Measurements from ENCODE around the gene HNRNPLL.
A peak's percentile ranks its signal among the peaks of the same experiment; 100 is the strongest.

The HNRNPLL gene

GRCh38 chr2:38596229-38596628 lies 6.5 kb downstream of the HNRNPLL start:
- Histone ChIP-seq H3K4me3 (ENCODE audit: low read length) (no peak overlapping the region), H3K4me1 (ENCODE audit: control insufficient read depth, insufficient read depth, low read length) (peaks cover 3% of the 10 kb centered on the region; the same call in 1 of the 2 replicates), H3K27me3 (ENCODE audit: control insufficient read depth, insufficient read depth, low read length) (no peaks in the 10 kb centered on the region), H3K36me3 (ENCODE audit: control insufficient read depth, insufficient read depth, low read length) (no peaks in the 10 kb centered on the region), H3K27ac (ENCODE audit: low read length) (no peak overlapping the region), H3K9me3 (ENCODE audit: control insufficient read depth, insufficient read depth, low read length) (no peaks in the 10 kb centered on the region)
- no CpG with 5 or more reads among the region's 6 CpGs for WGBS (ENCODE audit: insufficient coverage, insufficient read length)
- no peak for DNase-seq (ENCODE audit: low read depth, low spot score)

- H3K27me3 ChIP-seq (ENCODE audit: control insufficient read depth, insufficient read depth, low read length), result no peaks in the 10 kb centered on the region
- H3K27ac ChIP-seq (ENCODE audit: low read length), result no peak overlapping the region
- DNase-seq (ENCODE audit: low read depth, low spot score), result no peak
- H3K4me3 ChIP-seq (ENCODE audit: low read length), result no peak overlapping the region
- H3K36me3 ChIP-seq (ENCODE audit: control insufficient read depth, insufficient read depth, low read length), result no peaks in the 10 kb centered on the region
- H3K4me1 ChIP-seq (ENCODE audit: control insufficient read depth, insufficient read depth, low read length), result no peaks in the 10 kb centered on the region
- no CpG with 5 or more reads among the region's 2 CpGs for WGBS (ENCODE audit: insufficient coverage, insufficient read length)
- H3K9me3 ChIP-seq (ENCODE audit: control insufficient read depth, insufficient read depth, low read length), result no peaks in the 10 kb centered on the region
Measured at GRCh38 chr2:38592951-38593350, 9.8 kb downstream of the HNRNPLL start.

- Histone ChIP-seq H3K27me3 (ENCODE audit: control insufficient read depth, insufficient read depth, low read length) (no peaks in the 10 kb centered on the region), H3K4me1 (ENCODE audit: control insufficient read depth, insufficient read depth, low read length) (no peaks in the 10 kb centered on the region), H3K27ac (ENCODE audit: low read length) (no peak overlapping the region), H3K4me3 (ENCODE audit: low read length) (no peak overlapping the region), H3K9me3 (ENCODE audit: control insufficient read depth, insufficient read depth, low read length) (no peaks in the 10 kb centered on the region), H3K36me3 (ENCODE audit: control insufficient read depth, insufficient read depth, low read length) (no peaks in the 10 kb centered on the region)
- no CpG with 5 or more reads among the region's 2 CpGs for WGBS (ENCODE audit: insufficient coverage, insufficient read length)
- no peak for DNase-seq (ENCODE audit: low read depth, low spot score)
Measured at GRCh38 chr2:38591152-38591551, 11.6 kb downstream of the HNRNPLL start.

- WGBS (ENCODE audit: insufficient coverage, insufficient read length), result no CpG with 5 or more reads among the region's 3 CpGs
- Histone ChIP-seq H3K27ac (ENCODE audit: low read length) (no peak overlapping the region), H3K9me3 (ENCODE audit: control insufficient read depth, insufficient read depth, low read length) (no peaks in the 10 kb centered on the region), H3K4me3 (ENCODE audit: low read length) (no peak overlapping the region), H3K36me3 (ENCODE audit: control insufficient read depth, insufficient read depth, low read length) (peaks cover 3% of the 10 kb centered on the region; the same call in 1 of the 2 replicates), H3K27me3 (ENCODE audit: control insufficient read depth, insufficient read depth, low read length) (no peaks in the 10 kb centered on the region), H3K4me1 (ENCODE audit: control insufficient read depth, insufficient read depth, low read length) (no peaks in the 10 kb centered on the region)
- DNase-seq (ENCODE audit: low read depth, low spot score), result no peak
Measured at GRCh38 chr2:38590053-38590452, 12.7 kb downstream of the HNRNPLL start.

- no peaks in the 10 kb centered on the region for H3K4me1 ChIP-seq (ENCODE audit: control insufficient read depth, insufficient read depth, low read length)
- no peak for DNase-seq (ENCODE audit: low read depth, low spot score)
- no CpG with 5 or more reads among the region's 3 CpGs for WGBS (ENCODE audit: insufficient coverage, insufficient read length)
Measured at GRCh38 chr2:38586931-38587330, 15.8 kb downstream of the HNRNPLL start.

GRCh38 chr2:38584881-38585280 lies 17.8 kb downstream of the HNRNPLL start:
- Histone ChIP-seq H3K4me3 (ENCODE audit: low read length) (no peak overlapping the region), H3K36me3 (ENCODE audit: control insufficient read depth, insufficient read depth, low read length) (peaks cover 5% of the 10 kb centered on the region; the same call in 1 of the 2 replicates), H3K4me1 (ENCODE audit: control insufficient read depth, insufficient read depth, low read length) (no peaks in the 10 kb centered on the region), H3K27me3 (ENCODE audit: control insufficient read depth, insufficient read depth, low read length) (no peaks in the 10 kb centered on the region), H3K27ac (ENCODE audit: low read length) (no peak overlapping the region), H3K9me3 (ENCODE audit: control insufficient read depth, insufficient read depth, low read length) (no peaks in the 10 kb centered on the region)
- DNase-seq (ENCODE audit: low read depth, low spot score), result no peak
- no CpG with 5 or more reads among the region's 1 CpG for WGBS (ENCODE audit: insufficient coverage, insufficient read length)

More at GRCh38 chr2:38586931-38587330, 15.8 kb downstream of the HNRNPLL start:
- H3K9me3 ChIP-seq (ENCODE audit: control insufficient read depth, insufficient read depth, low read length), result no peaks in the 10 kb centered on the region
- no peak overlapping the region for H3K4me3 ChIP-seq (ENCODE audit: low read length)
- H3K27ac ChIP-seq (ENCODE audit: low read length), result no peak overlapping the region
- peaks cover 3% of the 10 kb centered on the region; the same call in 1 of the 2 replicates for H3K36me3 ChIP-seq (ENCODE audit: control insufficient read depth, insufficient read depth, low read length)
- H3K27me3 ChIP-seq (ENCODE audit: control insufficient read depth, insufficient read depth, low read length), result no peaks in the 10 kb centered on the region

GRCh38 chr2:38583994-38584393 lies 18.7 kb downstream of the HNRNPLL start:
- no peaks in the 10 kb centered on the region for H3K9me3 ChIP-seq (ENCODE audit: control insufficient read depth, insufficient read depth, low read length)
- H3K36me3 ChIP-seq (ENCODE audit: control insufficient read depth, insufficient read depth, low read length), result peaks cover 5% of the 10 kb centered on the region; the same call in 1 of the 2 replicates
- H3K27me3 ChIP-seq (ENCODE audit: control insufficient read depth, insufficient read depth, low read length), result no peaks in the 10 kb centered on the region
- no peaks in the 10 kb centered on the region for H3K4me1 ChIP-seq (ENCODE audit: control insufficient read depth, insufficient read depth, low read length)
- no peak for DNase-seq (ENCODE audit: low read depth, low spot score)
- WGBS (ENCODE audit: insufficient coverage, insufficient read length), result no CpG with 5 or more reads among the region's 5 CpGs
- H3K27ac ChIP-seq (ENCODE audit: low read length), result no peak overlapping the region
- no peak overlapping the region for H3K4me3 ChIP-seq (ENCODE audit: low read length)

- WGBS (ENCODE audit: insufficient coverage, insufficient read length), result no CpG with 5 or more reads among the region's 3 CpGs
- Histone ChIP-seq H3K9me3 (ENCODE audit: control insufficient read depth, insufficient read depth, low read length) (no peaks in the 10 kb centered on the region), H3K4me3 (ENCODE audit: low read length) (no peak overlapping the region), H3K36me3 (ENCODE audit: control insufficient read depth, insufficient read depth, low read length) (peaks cover 5% of the 10 kb centered on the region; the same call in 1 of the 2 replicates), H3K4me1 (ENCODE audit: control insufficient read depth, insufficient read depth, low read length) (no peaks in the 10 kb centered on the region), H3K27ac (ENCODE audit: low read length) (no peak overlapping the region), H3K27me3 (ENCODE audit: control insufficient read depth, insufficient read depth, low read length) (no peaks in the 10 kb centered on the region)
- DNase-seq (ENCODE audit: low read depth, low spot score), result no peak
Measured at GRCh38 chr2:38583524-38583923, 19.2 kb downstream of the HNRNPLL start.

- H3K36me3 ChIP-seq (ENCODE audit: control insufficient read depth, insufficient read depth, low read length), result peaks cover 5% of the 10 kb centered on the region; the same call in 1 of the 2 replicates
- no CpG with 5 or more reads among the region's 9 CpGs for WGBS (ENCODE audit: insufficient coverage, insufficient read length)
- peak; percentile 52 for DNase-seq (ENCODE audit: low read depth, low spot score)
- H3K4me3 ChIP-seq (ENCODE audit: low read length), result no peak overlapping the region
- no peaks in the 10 kb centered on the region for H3K9me3 ChIP-seq (ENCODE audit: control insufficient read depth, insufficient read depth, low read length)
- H3K4me1 ChIP-seq (ENCODE audit: control insufficient read depth, insufficient read depth, low read length), result no peaks in the 10 kb centered on the region
- no peaks in the 10 kb centered on the region for H3K27me3 ChIP-seq (ENCODE audit: control insufficient read depth, insufficient read depth, low read length)
- no peak overlapping the region for H3K27ac ChIP-seq (ENCODE audit: low read length)
Measured at GRCh38 chr2:38581193-38582147, 21.3 kb downstream of the HNRNPLL start.

- H3K27me3 ChIP-seq (ENCODE audit: control insufficient read depth, insufficient read depth, low read length), result no peaks in the 10 kb centered on the region
- no peak for DNase-seq (ENCODE audit: low read depth, low spot score)
- no peaks in the 10 kb centered on the region for H3K4me1 ChIP-seq (ENCODE audit: control insufficient read depth, insufficient read depth, low read length)
- no CpG with 5 or more reads among the region's 2 CpGs for WGBS (ENCODE audit: insufficient coverage, insufficient read length)
- H3K36me3 ChIP-seq (ENCODE audit: control insufficient read depth, insufficient read depth, low read length), result peaks cover 3% of the 10 kb centered on the region; the same call in 1 of the 2 replicates
- H3K27ac ChIP-seq (ENCODE audit: low read length), result no peak overlapping the region
- H3K9me3 ChIP-seq (ENCODE audit: control insufficient read depth, insufficient read depth, low read length), result no peaks in the 10 kb centered on the region
- H3K4me3 ChIP-seq (ENCODE audit: low read length), result no peak overlapping the region
Measured at GRCh38 chr2:38580115-38580636, 22.6 kb downstream of the HNRNPLL start.
